ENCODE results near the gene RCCD1.

DNA sequence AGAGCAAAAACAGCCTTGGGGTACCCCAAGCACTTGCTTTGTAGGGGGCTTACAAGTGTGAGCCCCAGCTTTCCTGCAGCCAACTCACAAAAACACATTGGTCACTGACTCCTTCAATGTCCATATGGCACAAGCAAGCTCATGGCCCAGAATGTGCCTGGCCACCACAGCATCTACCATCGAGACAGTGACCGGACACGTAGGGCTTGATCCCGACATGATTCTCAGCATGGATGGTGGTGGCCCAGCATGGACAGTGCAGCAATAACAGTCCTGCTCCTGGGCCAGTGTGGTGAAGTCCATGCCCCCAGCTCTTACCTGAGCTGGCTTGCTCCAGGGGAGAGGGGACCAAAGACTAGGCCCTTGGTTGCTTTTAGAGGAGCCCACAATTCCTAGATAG is 13.6 kb upstream of the RCCD1 start:
- TF ChIP-seq MAX (IDR thresholded peaks at IDR 0.05) (no peak), REST (IDR thresholded peaks at IDR 0.05; ENCODE audit: low read depth) (no peak), EGR1 (IDR thresholded peaks at IDR 0.05) (no peak), EP300 (IDR thresholded peaks at IDR 0.05; ENCODE audit: borderline replicate concordance) (no peak)

Data from Ishikawa (cell line).